Trophoblast cell (in vitro differentiated cells and primary cell): ENCODE data around the gene KANK3.

Experiments used
- DNase-seq, 2 donors: peaks; one replicate each; pipeline ENCODE4 v3.0.0-alpha.2; 2016
- H2AFZ ChIP-seq: 2 replicates; pipeline ENCODE4 v1.6.1; 2013; ENCODE audit warnings: low read length, moderate library complexity, mild to moderate bottlenecking; ENCODE audit not compliant: insufficient read depth, poor library complexity
- H2AK5ac ChIP-seq: 2 replicates; pipeline ENCODE4 v1.6.1; 2013; ENCODE audit warnings: mild to moderate bottlenecking, low read length
- H2BK120ac ChIP-seq: 2 replicates; pipeline ENCODE4 v1.6.1; 2013; ENCODE audit warnings: low read length, mild to moderate bottlenecking, moderate library complexity; ENCODE audit not compliant: insufficient read depth, poor library complexity
- H2BK12ac ChIP-seq: 2 replicates; pipeline ENCODE4 v1.6.1; 2013; ENCODE audit warnings: mild to moderate bottlenecking, low read length, moderate library complexity
- H2BK5ac ChIP-seq: 2 replicates; pipeline ENCODE4 v1.6.1; 2013; ENCODE audit warnings: low read length, low read depth, moderate library complexity, mild to moderate bottlenecking; ENCODE audit not compliant: poor library complexity
- H3K14ac ChIP-seq: 2 replicates; pipeline ENCODE4 v1.6.1; 2013; ENCODE audit warnings: mild to moderate bottlenecking, low read length
- H3K18ac ChIP-seq: 2 replicates; pipeline ENCODE4 v1.6.1; 2013; ENCODE audit warnings: mild to moderate bottlenecking, low read length
- H3K23ac ChIP-seq: 2 replicates; pipeline ENCODE4 v1.6.1; 2013; ENCODE audit warnings: low read length
- H3K27ac ChIP-seq: 2 replicates; pipeline ENCODE4 v1.5.1; 2013; ENCODE audit warnings: low read depth, mild to moderate bottlenecking, inconsistent platforms, low read length, moderate library complexity
- H3K27me3 ChIP-seq: 2 replicates; pipeline ENCODE4 v1.6.1; 2013; ENCODE audit warnings: inconsistent platforms, mild to moderate bottlenecking, low read length, moderate library complexity; ENCODE audit not compliant: insufficient read depth
- H3K36me3 ChIP-seq, 2 experiments: 1 replicate in 1 of 2; 2 replicates in 1 of 2; pipeline ENCODE4 v1.6.1; 2013; ENCODE audit warnings: low read length in 2 of 2, mild to moderate bottlenecking in 2 of 2, moderate library complexity in 1 of 2; ENCODE audit not compliant: insufficient read depth in 2 of 2, control insufficient read depth in 1 of 2
- H3K4ac ChIP-seq: 2 replicates; pipeline ENCODE4 v1.6.1; 2013; ENCODE audit warnings: low read depth, mild to moderate bottlenecking, low read length, moderate library complexity
- H3K4me1 ChIP-seq, 2 experiments: 1 replicate in 1 of 2; 2 replicates in 1 of 2; pipeline ENCODE4 v1.6.1; 2013; ENCODE audit warnings: low read length in 2 of 2, mild to moderate bottlenecking in 2 of 2, moderate library complexity in 1 of 2; ENCODE audit not compliant: insufficient read depth in 2 of 2, control insufficient read depth in 1 of 2
- H3K4me2 ChIP-seq: 2 replicates; pipeline ENCODE4 v1.6.1; 2013; ENCODE audit warnings: inconsistent platforms, mild to moderate bottlenecking, low read length, moderate library complexity
- H3K4me3 ChIP-seq: 2 replicates; pipeline ENCODE4 v1.5.1; 2013; ENCODE audit warnings: mild to moderate bottlenecking, low read depth, low read length, inconsistent platforms
- H3K79me1 ChIP-seq: one replicate; pipeline ENCODE4 v1.6.1; 2013; ENCODE audit warnings: low read length
- H3K79me2 ChIP-seq: 2 replicates; pipeline ENCODE4 v1.6.1; 2013; ENCODE audit warnings: low read length, mild to moderate bottlenecking; ENCODE audit not compliant: control insufficient read depth, insufficient read depth, poor library complexity
- H3K9ac ChIP-seq: 2 replicates; pipeline ENCODE4 v1.6.1; 2013; ENCODE audit warnings: mild to moderate bottlenecking, low read length
- H3K9me3 ChIP-seq: 2 replicates; pipeline ENCODE4 v1.6.1; 2013; ENCODE audit warnings: low read depth, mild to moderate bottlenecking, control low read depth, inconsistent platforms, low read length; ENCODE audit not compliant: insufficient read depth
- H4K12ac ChIP-seq: 2 replicates; pipeline ENCODE4 v1.6.1; 2013; ENCODE audit warnings: low read depth, mild to moderate bottlenecking, low read length, moderate library complexity
- H4K8ac ChIP-seq: 2 replicates; pipeline ENCODE4 v1.6.1; 2013; ENCODE audit warnings: low read depth, mild to moderate bottlenecking, low read length, moderate library complexity
- H4K91ac ChIP-seq: one replicate; pipeline ENCODE4 v1.6.1; 2013; ENCODE audit warnings: low read depth, mild to moderate bottlenecking, low read length, moderate library complexity
- WGBS: extraction: QIAGEN DNeasy Blood & Tissue Kit; methylation state at CpG from one replicate; pipeline ENCODE4 v1.1.7; 2013; ENCODE audit warnings: missing lambda C conversion rate; ENCODE audit not compliant: insufficient read length, insufficient coverage; ENCODE audit errors: extremely low coverage; 5-methylcytosine and 5-hydroxymethylcytosine counted together

Gene KANK3

DNA sequence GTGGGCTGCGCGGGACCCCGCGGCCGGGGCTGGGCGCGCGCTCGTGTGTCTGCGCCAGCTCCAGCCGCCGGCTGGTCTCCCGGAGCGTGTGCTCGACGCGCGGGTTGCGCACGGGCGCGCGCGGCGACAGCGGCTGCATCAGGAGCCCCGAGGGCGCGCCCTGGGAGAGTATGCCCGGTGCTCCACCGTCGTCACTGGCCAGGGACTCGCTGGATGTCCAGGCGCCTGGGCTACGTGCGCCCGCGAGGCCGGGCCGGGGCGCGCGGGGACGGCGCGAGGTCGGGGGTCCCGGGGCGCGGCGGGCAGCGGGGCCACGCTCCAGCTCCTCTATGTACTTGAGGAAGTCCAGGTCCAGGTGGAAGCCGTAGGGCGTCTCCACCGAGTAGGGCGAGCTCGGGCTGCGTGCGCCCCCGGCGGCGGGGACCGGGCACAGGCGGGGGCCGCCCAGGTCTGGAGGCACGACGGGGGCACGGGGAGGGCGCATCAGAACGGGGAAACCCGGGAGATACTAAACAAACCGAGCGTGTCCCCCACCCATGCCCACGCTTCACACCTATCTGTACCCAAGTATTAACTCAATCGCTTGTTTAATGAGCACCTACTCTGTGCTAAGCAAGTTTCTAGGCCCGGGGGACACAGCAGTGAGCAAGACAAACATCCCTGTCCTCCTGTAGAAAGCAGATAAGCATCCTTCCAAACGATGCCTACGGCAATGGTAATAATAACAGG, 7.6 kb downstream of the KANK3 start:
- no peaks in the 10 kb centered on the region for H3K36me3 ChIP-seq
- H3K4me1 ChIP-seq, result peaks cover 10 to 12% of the 10 kb centered on the region in 2 experiments
- H4K8ac ChIP-seq, result no peak overlapping the region
- H2AK5ac ChIP-seq, result no peak overlapping the region
- H4K91ac ChIP-seq, result no peak overlapping the region
- peak overlapping the region; percentile 62 for H3K4me2 ChIP-seq
- peaks cover 2% of the 10 kb centered on the region for H3K79me1 ChIP-seq
- H2BK120ac ChIP-seq, result no peak overlapping the region
- no peak overlapping the region for H2BK5ac ChIP-seq
- no peaks in the 10 kb centered on the region for H3K9me3 ChIP-seq
- WGBS, result no CpG with 5 or more reads among the region's 79 CpGs
- peak overlapping the region; percentile 48 for H2AFZ ChIP-seq
- peak overlapping the region; percentile 8 for H3K4me3 ChIP-seq
- H3K27ac ChIP-seq, result no peak overlapping the region
- H3K4ac ChIP-seq, result no peak overlapping the region
- no peak overlapping the region for H2BK12ac ChIP-seq
- peaks cover 33% of the 10 kb centered on the region for H3K27me3 ChIP-seq
- H3K79me2 ChIP-seq, result no peaks in the 10 kb centered on the region
- H3K23ac ChIP-seq, result no peak overlapping the region
- no peak for DNase-seq
- H4K12ac ChIP-seq, result no peak overlapping the region
- H3K18ac ChIP-seq, result no peak overlapping the region
- no peak overlapping the region for H3K14ac ChIP-seq
- H3K9ac ChIP-seq, result no peak overlapping the region

DNA sequence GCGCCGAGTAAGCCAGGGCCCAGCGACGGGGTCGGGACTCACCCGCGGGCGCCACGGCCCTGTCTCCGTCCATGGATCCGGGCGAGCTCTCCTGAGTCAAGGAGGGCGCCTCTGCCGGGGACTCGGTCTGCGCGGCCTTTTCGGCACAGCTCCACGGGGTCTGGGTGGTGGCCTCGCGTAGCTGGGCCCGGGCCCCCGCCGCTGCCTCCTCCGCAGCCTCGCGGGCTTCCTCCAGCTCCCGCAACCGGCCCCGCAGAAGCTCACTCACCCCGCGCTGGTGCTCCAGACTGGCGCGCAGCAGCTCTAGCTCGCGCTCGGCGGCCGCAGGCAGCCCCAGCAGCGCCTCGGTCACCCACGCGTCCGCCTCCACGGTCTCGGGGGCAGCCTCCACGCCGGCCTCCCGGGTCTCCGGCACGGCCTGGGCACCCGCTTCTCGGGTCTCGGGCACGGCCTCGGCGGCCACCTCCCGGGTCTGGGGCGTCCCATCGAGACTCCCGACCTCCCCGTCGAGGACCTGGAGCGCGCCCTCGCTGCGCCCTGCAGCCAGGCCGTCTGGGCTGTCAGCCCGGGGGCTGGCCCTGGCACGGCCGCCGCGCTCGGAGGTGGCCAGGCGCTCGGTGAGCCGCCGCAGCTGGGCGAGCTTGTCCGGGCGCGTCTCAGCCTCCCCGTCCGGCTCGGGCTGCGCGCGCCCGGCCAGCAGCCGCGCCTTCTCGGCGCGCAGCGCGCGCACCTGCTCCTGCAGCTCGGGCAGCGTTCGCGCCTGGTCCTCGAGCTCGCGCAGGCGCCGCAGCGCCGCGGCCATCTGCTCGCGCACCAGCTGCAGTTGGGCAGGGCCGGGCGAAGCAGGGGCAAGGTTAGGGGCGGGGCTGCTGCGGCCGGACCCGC, 8.4 kb downstream of the KANK3 start:
- Histone ChIP-seq H3K27me3 (peaks cover 33% of the 10 kb centered on the region), H3K23ac (no peak overlapping the region), H3K36me3 (no peaks in the 10 kb centered on the region), H4K91ac (no peak overlapping the region), H3K79me2 (no peaks in the 10 kb centered on the region), H2BK12ac (no peak overlapping the region), H2AFZ (peak overlapping the region; percentile 48), H3K4me1 (peaks cover 10 to 12% of the 10 kb centered on the region in 2 experiments), H2AK5ac (no peak overlapping the region), H3K79me1 (peaks cover 2% of the 10 kb centered on the region), H4K8ac (no peak overlapping the region), H3K18ac (no peak overlapping the region), H2BK120ac (no peak overlapping the region), H3K4me2 (peak overlapping the region; percentile 62), H3K14ac (no peak overlapping the region), H3K4ac (no peak overlapping the region), H3K9me3 (no peaks in the 10 kb centered on the region), H3K9ac (no peak overlapping the region), H3K4me3 (peak overlapping the region; percentile 8), H4K12ac (no peak overlapping the region), H3K27ac (no peak overlapping the region), H2BK5ac (no peak overlapping the region)
- no CpG with 5 or more reads among the region's 117 CpGs for WGBS
- DNase-seq, result peak; percentile 18 to 62

DNA sequence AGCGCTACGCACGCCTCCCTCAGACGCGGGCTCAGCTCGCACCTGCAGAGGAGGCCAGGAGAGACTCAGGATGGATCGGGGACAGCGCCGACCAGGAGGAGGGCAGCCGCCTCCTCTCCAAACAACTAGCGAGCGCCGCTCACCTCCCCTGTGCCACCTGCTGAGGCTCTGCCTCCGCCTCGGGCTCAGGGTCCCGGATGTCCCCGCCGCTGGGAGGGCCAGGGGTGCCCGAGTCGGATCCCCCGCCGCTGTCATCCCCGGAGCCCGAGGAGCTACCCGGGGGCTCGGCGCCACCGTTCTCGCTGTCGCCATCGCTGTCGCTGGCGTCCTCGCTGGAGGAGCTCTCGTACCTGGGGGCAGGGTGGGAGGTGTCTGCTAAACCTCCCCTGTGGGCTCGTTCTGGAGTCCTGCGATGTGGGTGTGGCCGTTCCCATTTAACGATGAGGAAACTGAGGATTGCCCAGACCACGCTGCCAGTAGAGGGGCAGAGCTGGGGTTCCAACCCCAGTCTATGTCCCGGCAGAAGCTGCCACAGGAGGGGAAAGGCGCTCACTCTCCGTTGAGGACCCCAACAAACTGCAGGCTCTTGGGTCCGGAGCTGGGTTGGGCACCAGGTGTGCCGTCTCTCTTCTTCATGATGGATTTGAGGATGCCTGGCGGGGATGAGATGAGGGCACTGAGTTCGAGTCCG, 9.2 kb downstream of the KANK3 start:
- no peak overlapping the region for H3K9ac ChIP-seq
- no peak for DNase-seq
- H3K36me3 ChIP-seq, result no peaks in the 10 kb centered on the region
- peaks cover 2% of the 10 kb centered on the region for H3K79me1 ChIP-seq
- no peaks in the 10 kb centered on the region for H3K9me3 ChIP-seq
- no peak overlapping the region for H4K8ac ChIP-seq
- H2BK12ac ChIP-seq, result no peak overlapping the region
- H4K12ac ChIP-seq, result no peak overlapping the region
- peaks cover 10 to 12% of the 10 kb centered on the region in 2 experiments for H3K4me1 ChIP-seq
- H3K27ac ChIP-seq, result no peak overlapping the region
- H3K79me2 ChIP-seq, result no peaks in the 10 kb centered on the region
- WGBS, result no CpG with 5 or more reads among the region's 48 CpGs
- H3K23ac ChIP-seq, result no peak overlapping the region
- no peak overlapping the region for H4K91ac ChIP-seq
- no peak overlapping the region for H3K4me2 ChIP-seq
- H2AFZ ChIP-seq, result no peak overlapping the region
- no peak overlapping the region for H2BK120ac ChIP-seq
- no peak overlapping the region for H2BK5ac ChIP-seq
- no peak overlapping the region for H3K14ac ChIP-seq
- no peak overlapping the region for H3K4ac ChIP-seq
- no peak overlapping the region for H3K18ac ChIP-seq
- H2AK5ac ChIP-seq, result no peak overlapping the region
- peaks cover 33% of the 10 kb centered on the region for H3K27me3 ChIP-seq
- H3K4me3 ChIP-seq, result no peak overlapping the region

DNA sequence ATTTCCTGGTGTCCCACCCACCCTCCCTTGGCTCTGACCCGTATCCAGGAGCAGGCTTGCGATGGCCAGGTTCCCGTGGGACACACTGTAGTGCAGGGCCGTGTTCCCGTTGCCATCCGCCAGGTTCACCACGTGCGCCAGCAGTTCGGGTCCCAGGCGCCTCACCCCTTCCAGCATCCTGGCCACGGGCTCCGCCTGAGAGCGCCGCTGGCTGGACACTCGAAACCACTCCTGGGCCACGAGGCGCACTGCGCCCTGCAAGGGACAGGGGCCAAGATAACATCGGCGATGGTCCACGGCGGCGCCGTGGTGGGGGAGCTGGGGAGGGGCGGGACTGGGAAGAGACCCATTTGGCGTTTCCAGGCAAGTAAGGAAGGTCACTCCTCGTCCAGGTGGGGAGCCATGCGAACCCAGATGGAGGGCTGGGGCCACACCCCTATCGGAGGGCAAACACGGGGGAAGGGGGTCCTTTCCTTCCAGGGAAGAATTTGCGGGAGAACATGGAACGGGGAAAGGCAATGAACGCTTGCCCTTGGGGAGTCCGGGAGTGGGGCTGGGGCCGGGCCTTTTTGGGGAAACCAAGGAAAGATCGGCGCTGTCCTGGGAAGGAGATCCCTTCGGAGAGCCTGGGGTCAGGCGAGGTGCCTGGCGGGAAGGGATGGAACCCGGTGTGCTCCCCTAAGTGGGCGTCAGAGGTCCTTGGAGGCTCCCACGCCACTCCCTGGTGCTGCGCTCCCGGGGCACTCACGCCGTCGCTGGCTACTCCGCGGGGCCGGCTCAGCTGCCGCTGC, 9.9 kb downstream of the KANK3 start:
- no peak overlapping the region for H2AFZ ChIP-seq
- H4K12ac ChIP-seq, result no peak overlapping the region
- no peaks in the 10 kb centered on the region for H3K79me2 ChIP-seq
- no peak overlapping the region for H3K14ac ChIP-seq
- peaks cover 2% of the 10 kb centered on the region for H3K79me1 ChIP-seq
- H3K4me1 ChIP-seq, result peaks cover 10 to 12% of the 10 kb centered on the region in 2 experiments
- H3K9me3 ChIP-seq, result no peaks in the 10 kb centered on the region
- no peak overlapping the region for H2AK5ac ChIP-seq
- H3K4me2 ChIP-seq, result no peak overlapping the region
- no peak overlapping the region for H3K4me3 ChIP-seq
- H2BK5ac ChIP-seq, result no peak overlapping the region
- H4K91ac ChIP-seq, result no peak overlapping the region
- no peak overlapping the region for H3K9ac ChIP-seq
- H4K8ac ChIP-seq, result no peak overlapping the region
- no peaks in the 10 kb centered on the region for H3K36me3 ChIP-seq
- H2BK120ac ChIP-seq, result no peak overlapping the region
- H2BK12ac ChIP-seq, result no peak overlapping the region
- H3K18ac ChIP-seq, result no peak overlapping the region
- H3K27me3 ChIP-seq, result peaks cover 33% of the 10 kb centered on the region
- DNase-seq, result no peak
- H3K27ac ChIP-seq, result no peak overlapping the region
- H3K23ac ChIP-seq, result no peak overlapping the region
- WGBS, result no CpG with 5 or more reads among the region's 52 CpGs
- no peak overlapping the region for H3K4ac ChIP-seq
